Measurements from ENCODE around the gene STIMATE.

Gene STIMATE

GRCh38 chr3:52811452-52812011 lies 85.8 kb downstream of the STIMATE start:
- no peak for DNase-seq (ENCODE audit: extremely low spot score)
- TF ChIP-seq FOXM1 (IDR thresholded peaks at IDR 0.05; ENCODE audit: borderline replicate concordance), result no peak
- CTCF ChIA-PET, result interaction anchor here (1.2 to 2.8 kb wide), 2 partner anchors 9 to 13 kb away, joined by 3 to 12 read pairs; no protein-coding TSS in a partner anchor
- POLR2A ChIA-PET, result no interaction called here

GRCh38 chr3:52810923-52811322 lies 86.4 kb downstream of the STIMATE start:
- no peak for DNase-seq (ENCODE audit: extremely low spot score)
- TF ChIP-seq TARDBP (IDR thresholded peaks at IDR 0.05) (no peak), L3MBTL2 (conservative IDR thresholded peaks at IDR 0.05) (no peak), ZNF384 (IDR thresholded peaks at IDR 0.05) (no peak), FOXA1 (IDR thresholded peaks at IDR 0.05) (no peak), SUZ12 (IDR thresholded peaks at IDR 0.05) (no peak)
- CTCF ChIA-PET, result interaction anchor here (1.2 to 2.8 kb wide), 2 partner anchors 10 to 12 kb away, joined by 3 to 12 read pairs; no protein-coding TSS in a partner anchor
- POLR2A ChIA-PET, result no interaction called here

GRCh38 chr3:52809662-52810377 lies 87.5 kb downstream of the STIMATE start:
- ChIA-PET CTCF (interaction anchor here (1.8 kb wide), 1 partner anchor 10 kb away, joined by 7 read pairs; no protein-coding TSS in a partner anchor), POLR2A (no interaction called here)
- TF ChIP-seq SP1 (IDR thresholded peaks at IDR 0.05), result no peak
- TF ChIP-seq TARDBP (IDR thresholded peaks at IDR 0.05), result no peak
- TF ChIP-seq NFRKB (IDR thresholded peaks at IDR 0.05), result no peak
- no peak for TF ChIP-seq FOXM1 (IDR thresholded peaks at IDR 0.05; ENCODE audit: borderline replicate concordance)
- TF ChIP-seq BHLHE40 (IDR thresholded peaks at IDR 0.05; ENCODE audit: borderline replicate concordance), result no peak
- no peak for TF ChIP-seq FOXA1 (IDR thresholded peaks at IDR 0.05)
- TF ChIP-seq HDGF (IDR thresholded peaks at IDR 0.05; ENCODE audit: borderline replicate concordance), result no peak
- TF ChIP-seq ELF4 (IDR thresholded peaks at IDR 0.05), result no peak
- TF ChIP-seq ZNF384 (IDR thresholded peaks at IDR 0.05), result no peak
- no peak for TF ChIP-seq L3MBTL2 (conservative IDR thresholded peaks at IDR 0.05)
- DNase-seq (ENCODE audit: extremely low spot score), result no peak

GRCh38 chr3:52809149-52809548 lies 88.2 kb downstream of the STIMATE start:
- POLR2A ChIA-PET, result interaction anchor here (1.1 kb wide), 1 partner anchor 16 kb away, joined by 3 read pairs; no protein-coding TSS in a partner anchor
- CTCF ChIA-PET, result interaction anchor here (1.8 kb wide), 1 partner anchor 9 kb away, joined by 7 read pairs; no protein-coding TSS in a partner anchor
- TF ChIP-seq CTBP1 (IDR thresholded peaks at IDR 0.05; ENCODE audit: borderline replicate concordance) (no peak), SUZ12 (IDR thresholded peaks at IDR 0.05) (no peak), ZNF384 (IDR thresholded peaks at IDR 0.05) (no peak), FOXA1 (IDR thresholded peaks at IDR 0.05) (no peak), L3MBTL2 (conservative IDR thresholded peaks at IDR 0.05) (no peak), NFRKB (IDR thresholded peaks at IDR 0.05) (no peak), PKNOX1 (IDR thresholded peaks at IDR 0.05) (no peak)
- DNase-seq (ENCODE audit: extremely low spot score), result no peak

- POLR2A ChIA-PET, result no interaction called here
- TF ChIP-seq ARNT (IDR thresholded peaks at IDR 0.05), result no peak
These were observed 91.9 kb downstream of the STIMATE start for GRCh38 chr3:52805270-52806039.

GRCh38 chr3:52801839-52802238 lies 95.5 kb downstream of the STIMATE start:
- ChIA-PET POLR2A (no interaction called here), CTCF (interaction anchor here (0.5 kb wide), 1 partner anchor 676 kb away, joined by 3 read pairs; no protein-coding TSS in a partner anchor)
- TF ChIP-seq NFRKB (IDR thresholded peaks at IDR 0.05) (no peak), SUZ12 (IDR thresholded peaks at IDR 0.05) (no peak), CTBP1 (IDR thresholded peaks at IDR 0.05; ENCODE audit: borderline replicate concordance) (no peak), LEF1 (IDR thresholded peaks at IDR 0.05; ENCODE audit: borderline replicate concordance) (no peak), TARDBP (IDR thresholded peaks at IDR 0.05) (no peak), HDGF (IDR thresholded peaks at IDR 0.05; ENCODE audit: borderline replicate concordance) (no peak), FOXM1 (IDR thresholded peaks at IDR 0.05; ENCODE audit: borderline replicate concordance) (no peak), L3MBTL2 (conservative IDR thresholded peaks at IDR 0.05) (no peak), ZNF384 (IDR thresholded peaks at IDR 0.05) (no peak), PKNOX1 (IDR thresholded peaks at IDR 0.05) (no peak), BHLHE40 (IDR thresholded peaks at IDR 0.05; ENCODE audit: borderline replicate concordance) (no peak), FOXA1 (IDR thresholded peaks at IDR 0.05) (no peak), FOXK2 (IDR thresholded peaks at IDR 0.05) (no peak), ELF4 (IDR thresholded peaks at IDR 0.05) (no peak), SP1 (IDR thresholded peaks at IDR 0.05) (no peak)
- no peak for DNase-seq (ENCODE audit: extremely low spot score)

More at GRCh38 chr3:52805270-52806039, 91.9 kb downstream of the STIMATE start:
- CTCF ChIA-PET, result interaction anchor here (2.3 kb wide), 1 partner anchor 15 kb away, joined by 6 read pairs; no protein-coding TSS in a partner anchor
- no peak for DNase-seq (ENCODE audit: extremely low spot score)

GRCh38 chr3:52800079-52800478 lies 97.3 kb downstream of the STIMATE start:
- CTCF ChIA-PET, result interaction anchor here (1.1 to 2.1 kb wide), 2 partner anchors 9 to 21 kb away, joined by 4 to 7 read pairs; no protein-coding TSS in a partner anchor
- no peak for DNase-seq (ENCODE audit: extremely low spot score)
- TF ChIP-seq ELF4 (IDR thresholded peaks at IDR 0.05), result no peak
- no peak for TF ChIP-seq SUZ12 (IDR thresholded peaks at IDR 0.05)
- TF ChIP-seq LEF1 (IDR thresholded peaks at IDR 0.05; ENCODE audit: borderline replicate concordance), result no peak
- no peak for TF ChIP-seq TARDBP (IDR thresholded peaks at IDR 0.05)
- TF ChIP-seq ZNF384 (IDR thresholded peaks at IDR 0.05), result no peak
- no peak for TF ChIP-seq FOXM1 (IDR thresholded peaks at IDR 0.05; ENCODE audit: borderline replicate concordance)
- TF ChIP-seq SP1 (IDR thresholded peaks at IDR 0.05), result no peak
- no peak for TF ChIP-seq NFRKB (IDR thresholded peaks at IDR 0.05)
- no peak for TF ChIP-seq FOXA1 (IDR thresholded peaks at IDR 0.05)
- TF ChIP-seq PKNOX1 (IDR thresholded peaks at IDR 0.05), result no peak
- POLR2A ChIA-PET, result no interaction called here

All from HEK293T (cell line).